ENCODE results near the gene CENPH.
A peak's percentile ranks its signal among the peaks of the same experiment; 100 is the strongest.

Gene CENPH

GRCh38 chr5:69156456-69156855 is 32.9 kb upstream of the CENPH start:
- no peak overlapping the region for H3K4me3 ChIP-seq (ENCODE audit: low read length)
- DNase-seq (ENCODE audit: low read depth), result no peak
- no peak for TF ChIP-seq CTCF (conservative IDR thresholded peaks at IDR 0.05; ENCODE audit: low read depth, low read length)

- H3K4me3 ChIP-seq (ENCODE audit: low read length), result no peak overlapping the region
- no peak for TF ChIP-seq CTCF (conservative IDR thresholded peaks at IDR 0.05; ENCODE audit: low read depth, low read length)
- no peak for DNase-seq (ENCODE audit: low read depth)
Measured at GRCh38 chr5:69158039-69158438, 31.3 kb upstream of the CENPH start.

GRCh38 chr5:69160651-69161050 is 28.7 kb upstream of the CENPH start:
- TF ChIP-seq CTCF (conservative IDR thresholded peaks at IDR 0.05; ENCODE audit: low read depth, low read length), result no peak
- DNase-seq (ENCODE audit: low read depth), result no peak
- H3K4me3 ChIP-seq (ENCODE audit: low read length), result no peak overlapping the region

GRCh38 chr5:69166686-69167492 is 22.5 kb upstream of the CENPH start, which contains the start of gene CCNB1:
TSS of gene CCNB1 (plus strand) at chr5:69167150. CDS start at chr5:69167263, 113 bp downstream.
- TF ChIP-seq CTCF (conservative IDR thresholded peaks at IDR 0.05; ENCODE audit: low read depth, low read length), result no peak

GRCh38 chr5:69167493-69167855 is 21.9 kb upstream of the CENPH start:
- no peak for DNase-seq (ENCODE audit: low read depth)
- no peak for TF ChIP-seq CTCF (conservative IDR thresholded peaks at IDR 0.05; ENCODE audit: low read depth, low read length)
- peak overlapping the region; percentile 93 for H3K4me3 ChIP-seq (ENCODE audit: low read length)

More at GRCh38 chr5:69166686-69167492, 22.5 kb upstream of the CENPH start, which contains the start of gene CCNB1:
- peak within 1 kb of the TSS; percentile 93 for H3K4me3 ChIP-seq (ENCODE audit: low read length)
- DNase-seq (ENCODE audit: low read depth), result peak; percentile 89

GRCh38 chr5:69167929-69168328 is 21.5 kb upstream of the CENPH start:
- peak overlapping the region; percentile 93 for H3K4me3 ChIP-seq (ENCODE audit: low read length)
- TF ChIP-seq CTCF (conservative IDR thresholded peaks at IDR 0.05; ENCODE audit: low read depth, low read length), result no peak
- DNase-seq (ENCODE audit: low read depth), result no peak

- H3K4me3 ChIP-seq (ENCODE audit: low read length), result no peak overlapping the region
- TF ChIP-seq CTCF (conservative IDR thresholded peaks at IDR 0.05; ENCODE audit: low read depth, low read length), result no peak
- DNase-seq (ENCODE audit: low read depth), result no peak
Measured at GRCh38 chr5:69170495-69170894, 18.9 kb upstream of the CENPH start.
